HCT116 (cell line): Measurements from ENCODE around the gene RGL3.

Source experiments
- POLR2A ChIP-seq: IDR thresholded peaks from 2 replicates; pipeline ENCODE4 v1.7.0; 2011; ENCODE audit warnings: borderline replicate concordance; ENCODE audit not compliant: insufficient read depth, insufficient read length; ENCODE audit errors: extremely low read depth
- TF ChIP-seq, protein P1 (sequence below), 3 experiments: fragments of 200-600 bp in 1 of 3; sonication (generic) in 1 of 3; IDR thresholded peaks in 2 of 3; conservative IDR thresholded peaks in 1 of 3; 2 replicates each; pipeline ENCODE4 v1.5.1; 2012 to 2017; ENCODE audit warnings: low read depth in 2 of 3, low read length in 2 of 3, antibody characterized with exemption in 1 of 3, borderline replicate concordance in 1 of 3, control low read depth in 1 of 3, mild to moderate bottlenecking in 1 of 3, mixed read lengths in 1 of 3, mixed run types in 1 of 3, moderate library complexity in 1 of 3; ENCODE audit not compliant: insufficient read depth in 1 of 3

DNA sequence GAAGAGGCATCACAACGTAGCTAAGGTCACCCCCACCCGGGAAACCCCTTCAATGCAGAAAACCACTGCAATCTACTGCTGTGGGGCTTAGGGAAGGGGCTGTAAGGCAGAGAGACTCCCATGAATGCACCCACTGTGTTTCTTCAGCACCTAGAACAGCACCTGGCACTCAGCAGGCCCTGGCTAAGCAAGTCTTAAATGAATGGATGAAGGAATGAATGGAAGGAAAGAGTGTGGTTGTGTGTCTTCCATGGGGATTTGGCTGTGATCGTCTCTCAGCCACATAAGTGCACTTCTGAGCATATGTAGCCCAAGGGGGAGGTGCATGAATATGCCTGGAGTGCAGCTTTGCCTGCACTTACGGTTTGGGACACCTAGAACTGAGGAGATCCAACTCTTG is 69.9 kb downstream of the RGL3 start:
- no peak for TF ChIP-seq POLR2A
- TF ChIP-seq, protein P1, sequence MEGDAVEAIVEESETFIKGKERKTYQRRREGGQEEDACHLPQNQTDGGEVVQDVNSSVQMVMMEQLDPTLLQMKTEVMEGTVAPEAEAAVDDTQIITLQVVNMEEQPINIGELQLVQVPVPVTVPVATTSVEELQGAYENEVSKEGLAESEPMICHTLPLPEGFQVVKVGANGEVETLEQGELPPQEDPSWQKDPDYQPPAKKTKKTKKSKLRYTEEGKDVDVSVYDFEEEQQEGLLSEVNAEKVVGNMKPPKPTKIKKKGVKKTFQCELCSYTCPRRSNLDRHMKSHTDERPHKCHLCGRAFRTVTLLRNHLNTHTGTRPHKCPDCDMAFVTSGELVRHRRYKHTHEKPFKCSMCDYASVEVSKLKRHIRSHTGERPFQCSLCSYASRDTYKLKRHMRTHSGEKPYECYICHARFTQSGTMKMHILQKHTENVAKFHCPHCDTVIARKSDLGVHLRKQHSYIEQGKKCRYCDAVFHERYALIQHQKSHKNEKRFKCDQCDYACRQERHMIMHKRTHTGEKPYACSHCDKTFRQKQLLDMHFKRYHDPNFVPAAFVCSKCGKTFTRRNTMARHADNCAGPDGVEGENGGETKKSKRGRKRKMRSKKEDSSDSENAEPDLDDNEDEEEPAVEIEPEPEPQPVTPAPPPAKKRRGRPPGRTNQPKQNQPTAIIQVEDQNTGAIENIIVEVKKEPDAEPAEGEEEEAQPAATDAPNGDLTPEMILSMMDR (IDR thresholded peaks at IDR 0.05 in 2 of 3, conservative IDR thresholded peaks at IDR 0.05 in 1 of 3; ENCODE audit: borderline replicate concordance in 1 of 3, insufficient read depth in 1 of 3, low read depth in 2 of 3, low read length in 2 of 3), result no peak
